ENCODE results near the gene OSBPL6.

DNA sequence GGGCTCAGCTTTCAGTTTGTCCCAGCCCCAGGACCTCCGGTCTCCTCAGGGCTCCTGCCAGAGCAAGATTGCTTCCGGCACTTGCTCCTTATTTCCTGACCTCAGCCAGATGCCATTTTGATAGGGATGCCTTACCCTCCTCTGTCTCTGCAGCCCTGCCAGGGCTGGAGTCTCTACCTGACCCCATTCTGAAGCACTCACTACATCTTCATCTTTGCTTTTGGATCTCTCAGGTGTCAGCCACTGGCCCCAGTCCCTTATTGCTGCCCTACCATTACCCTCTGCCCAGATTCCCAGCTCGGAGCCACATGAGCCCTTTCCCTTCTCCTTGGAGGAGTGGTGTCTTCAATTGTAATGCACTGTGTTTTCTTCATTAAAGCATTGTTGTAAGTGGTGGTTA is 17.1 kb downstream of the OSBPL6 start:
- TF ChIP-seq, protein P1, sequence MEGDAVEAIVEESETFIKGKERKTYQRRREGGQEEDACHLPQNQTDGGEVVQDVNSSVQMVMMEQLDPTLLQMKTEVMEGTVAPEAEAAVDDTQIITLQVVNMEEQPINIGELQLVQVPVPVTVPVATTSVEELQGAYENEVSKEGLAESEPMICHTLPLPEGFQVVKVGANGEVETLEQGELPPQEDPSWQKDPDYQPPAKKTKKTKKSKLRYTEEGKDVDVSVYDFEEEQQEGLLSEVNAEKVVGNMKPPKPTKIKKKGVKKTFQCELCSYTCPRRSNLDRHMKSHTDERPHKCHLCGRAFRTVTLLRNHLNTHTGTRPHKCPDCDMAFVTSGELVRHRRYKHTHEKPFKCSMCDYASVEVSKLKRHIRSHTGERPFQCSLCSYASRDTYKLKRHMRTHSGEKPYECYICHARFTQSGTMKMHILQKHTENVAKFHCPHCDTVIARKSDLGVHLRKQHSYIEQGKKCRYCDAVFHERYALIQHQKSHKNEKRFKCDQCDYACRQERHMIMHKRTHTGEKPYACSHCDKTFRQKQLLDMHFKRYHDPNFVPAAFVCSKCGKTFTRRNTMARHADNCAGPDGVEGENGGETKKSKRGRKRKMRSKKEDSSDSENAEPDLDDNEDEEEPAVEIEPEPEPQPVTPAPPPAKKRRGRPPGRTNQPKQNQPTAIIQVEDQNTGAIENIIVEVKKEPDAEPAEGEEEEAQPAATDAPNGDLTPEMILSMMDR (IDR thresholded peaks at IDR 0.05): no peak
- TF ChIP-seq POLR2A (IDR thresholded peaks at IDR 0.05): no peak

Measured in heart left ventricle (tissue), 13 donors.